Astrocyte (in vitro differentiated cells and primary cell): ENCODE results near the gene CDK14.

Experiments
- CTCF ChIP-seq: IDR thresholded peaks from 2 replicates; pipeline ENCODE4 v1.5.1; 2011; ENCODE audit warnings: low read depth, mild to moderate bottlenecking, inconsistent platforms, low read length, moderate library complexity; ENCODE audit not compliant: insufficient read depth
- EZH2 ChIP-seq: IDR thresholded peaks from 2 replicates; pipeline ENCODE4 v1.6.1; 2012; ENCODE audit warnings: mild to moderate bottlenecking, low read length, inconsistent platforms; ENCODE audit not compliant: insufficient read depth

DNA sequence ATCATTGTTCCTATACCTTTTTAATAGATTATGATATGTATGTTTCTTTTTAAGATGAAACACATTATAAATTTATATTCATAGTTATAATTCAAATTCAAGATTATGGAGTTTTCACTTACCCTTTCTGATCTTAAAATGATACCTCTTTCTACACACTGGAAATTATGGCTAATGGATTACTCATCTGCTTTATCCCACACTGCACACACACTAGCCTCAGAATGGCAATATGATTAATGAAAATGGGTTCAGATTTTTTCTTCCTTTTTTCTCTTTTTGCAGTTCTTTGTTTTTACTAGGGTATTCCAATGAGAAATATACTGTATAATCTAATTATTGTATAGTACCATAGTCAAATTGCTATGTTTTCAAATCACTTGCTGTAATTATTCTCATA lies 585.8 kb downstream of the CDK14 start:
- TF ChIP-seq CTCF (no peak), EZH2 (no peak)
